CD1c-positive myeloid dendritic cell (primary cell): ENCODE data around the gene CACNG6.
"Not testable (repeated sequence)": the region's sequence is repeated elsewhere in the genome, so short reads cannot be mapped to it uniquely, and the experiment has no call there.

ENCODE experiments used
- DNase-seq: peaks from one replicate; pipeline ENCODE4 v3.0.0-alpha.2; 2016; ENCODE audit errors: extremely low spot score

Gene CACNG6, protein sequence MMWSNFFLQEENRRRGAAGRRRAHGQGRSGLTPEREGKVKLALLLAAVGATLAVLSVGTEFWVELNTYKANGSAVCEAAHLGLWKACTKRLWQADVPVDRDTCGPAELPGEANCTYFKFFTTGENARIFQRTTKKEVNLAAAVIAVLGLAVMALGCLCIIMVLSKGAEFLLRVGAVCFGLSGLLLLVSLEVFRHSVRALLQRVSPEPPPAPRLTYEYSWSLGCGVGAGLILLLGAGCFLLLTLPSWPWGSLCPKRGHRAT

DNA sequence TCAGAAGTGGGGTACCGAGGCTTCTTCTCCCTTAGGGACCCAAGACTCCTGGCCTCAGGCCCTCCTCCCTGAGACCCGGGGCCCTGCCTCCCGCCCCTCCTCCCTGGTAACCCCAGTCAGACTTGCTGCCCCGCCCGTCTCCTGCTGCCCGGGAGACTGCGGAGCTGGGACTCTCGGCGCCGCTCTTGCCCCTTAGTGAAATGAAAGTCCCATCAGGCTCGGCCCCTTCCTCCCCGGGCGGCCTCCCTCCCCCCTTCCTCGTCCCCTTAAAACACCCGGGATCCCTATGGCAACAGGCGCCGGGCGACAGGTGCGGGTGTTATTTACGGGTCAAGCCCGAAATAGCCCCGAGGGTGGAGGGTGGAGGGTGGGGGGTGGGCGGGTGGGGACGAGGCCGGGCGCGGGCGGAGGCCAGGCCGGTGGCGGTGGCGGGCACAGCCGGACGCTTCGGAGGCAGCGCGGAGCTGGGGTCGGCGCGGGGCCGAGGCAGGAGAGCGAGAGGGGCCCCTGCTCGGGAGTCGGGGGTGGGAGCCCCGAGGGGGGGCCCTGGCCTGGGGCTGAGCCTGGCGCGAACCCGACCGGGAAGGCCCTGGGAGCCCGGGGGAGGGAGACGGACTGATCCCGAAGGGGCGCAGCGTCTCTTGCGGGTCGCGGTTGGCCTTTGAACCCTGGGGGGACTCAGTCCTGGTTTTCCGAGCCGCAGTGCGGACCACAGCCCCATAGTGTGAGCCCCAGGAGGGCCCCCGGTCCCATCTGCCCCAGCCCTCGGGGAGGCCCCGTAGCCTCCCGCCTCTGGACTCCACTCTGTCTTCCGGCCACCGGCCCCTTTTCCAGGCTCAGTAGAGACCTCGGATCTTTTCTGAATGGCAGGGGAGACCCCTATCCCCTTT, at the start of gene CACNG6:
Gene CACNG6 (plus strand): TSS at position 414 of the 890 bp plus-strand sequence. CDS start 1,241 bp downstream, outside the sequence.
- DNase-seq: no peak

DNA sequence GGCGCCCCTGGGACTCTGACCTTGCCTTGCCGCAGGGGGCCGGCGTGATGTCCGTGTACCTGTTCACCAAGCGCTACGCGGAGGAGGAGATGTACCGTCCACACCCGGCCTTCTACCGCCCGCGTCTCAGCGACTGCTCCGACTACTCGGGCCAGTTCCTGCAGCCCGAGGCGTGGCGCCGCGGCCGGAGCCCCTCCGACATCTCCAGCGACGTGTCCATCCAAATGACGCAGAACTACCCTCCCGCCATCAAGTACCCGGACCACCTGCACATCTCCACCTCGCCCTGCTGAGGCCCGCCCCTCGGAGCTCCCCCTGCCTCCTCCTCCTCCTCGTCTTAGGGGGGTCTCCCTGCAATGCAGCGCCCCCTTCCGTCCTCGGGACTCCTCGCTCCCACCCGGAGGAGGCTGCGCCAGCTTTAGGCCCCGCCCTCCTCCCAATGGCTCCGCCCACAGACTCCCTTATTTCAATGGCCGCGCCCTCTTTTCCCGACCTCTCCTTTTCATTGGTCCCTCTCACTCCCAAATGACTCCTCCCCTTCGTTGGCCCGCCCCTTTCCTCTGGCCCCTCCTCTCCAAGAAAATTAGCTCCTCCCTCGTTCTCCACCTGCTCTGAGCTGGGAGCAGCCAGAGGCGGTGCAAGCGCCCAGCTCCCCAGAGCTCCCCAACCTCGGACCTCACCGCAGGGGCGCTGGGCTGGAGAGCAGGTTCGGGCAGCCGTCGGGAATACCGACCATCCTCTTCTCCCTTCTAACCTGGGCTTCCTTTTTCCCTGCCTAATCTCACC, 49.2 kb upstream of the CACNG6 start:
- DNase-seq: no peak

DNA sequence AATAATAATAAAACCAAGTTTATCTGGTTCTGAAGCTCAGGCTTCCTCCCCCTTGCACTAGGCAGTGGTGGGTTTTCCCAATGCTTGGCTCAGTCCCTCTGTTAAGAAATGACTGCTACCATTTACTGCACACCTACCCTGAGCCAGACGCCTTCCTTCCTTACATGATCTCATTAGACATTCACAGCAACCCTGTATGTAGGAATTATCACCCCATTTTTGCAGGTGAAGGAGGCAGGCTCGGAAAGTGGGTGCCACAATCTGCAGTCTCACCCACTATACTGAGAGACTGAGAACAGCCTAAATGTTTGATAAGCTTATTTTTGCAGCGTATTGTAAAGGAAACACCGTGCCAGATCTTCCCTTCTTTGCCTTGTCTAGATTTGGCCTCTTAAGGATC, 47.0 kb upstream of the CACNG6 start:
- DNase-seq: no peak

DNA sequence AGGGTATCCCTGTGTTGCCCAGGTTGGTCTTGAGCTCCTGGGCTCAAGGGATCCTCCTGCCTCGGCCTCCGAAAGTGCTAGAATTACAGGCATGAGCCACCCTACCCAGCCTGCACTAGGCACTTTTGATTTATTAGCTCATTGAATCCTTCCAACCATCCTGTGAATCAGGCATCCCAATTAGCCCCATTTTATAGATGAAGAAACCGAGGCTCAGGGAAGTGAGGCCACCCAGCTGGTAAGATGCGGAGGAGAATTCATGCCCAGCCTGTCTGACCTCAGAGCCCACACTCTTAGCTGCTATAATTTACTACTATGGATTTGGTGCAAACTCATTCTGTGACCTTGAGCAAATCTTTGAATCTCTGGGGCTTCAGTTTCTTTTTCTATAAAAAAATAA, 46.5 kb upstream of the CACNG6 start:
- DNase-seq: no peak

DNA sequence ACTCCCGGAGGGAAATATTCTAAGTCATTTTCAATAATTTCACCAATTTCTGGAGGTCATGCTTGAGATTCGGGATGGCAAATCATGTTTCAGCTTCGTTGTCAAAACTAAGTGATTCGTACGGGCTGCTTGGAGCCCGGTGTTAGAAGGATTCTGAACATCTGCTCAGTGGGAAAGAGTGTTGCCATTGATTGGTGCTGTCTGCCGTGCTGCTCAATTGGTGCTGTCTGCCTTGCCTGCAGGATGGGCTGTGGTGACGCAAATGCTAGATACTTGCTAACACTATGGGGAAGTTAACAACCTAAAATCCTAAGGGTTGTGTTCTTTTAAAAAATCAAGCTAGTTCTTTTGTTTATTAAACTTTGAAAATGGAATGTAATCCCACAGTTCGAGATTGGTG, 46.0 kb upstream of the CACNG6 start:
- no peak for DNase-seq

DNA sequence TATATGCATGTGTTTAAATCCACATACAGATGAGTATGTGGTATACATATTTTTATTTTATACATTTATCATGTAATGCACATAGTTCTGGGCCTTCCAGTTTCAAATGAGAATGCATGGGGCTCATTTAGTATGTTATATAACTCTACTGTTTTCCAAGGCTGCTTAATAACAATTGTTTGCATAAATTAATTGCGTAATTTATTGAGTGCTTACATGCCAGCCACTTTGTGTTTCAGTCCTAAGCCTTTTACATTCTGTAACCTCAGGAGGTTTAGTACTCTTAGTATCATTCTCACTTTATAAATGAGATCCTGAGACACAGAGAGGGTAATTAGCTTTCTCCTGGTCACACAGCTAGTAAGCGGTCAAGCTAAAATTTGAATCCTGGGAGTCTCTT, 45.4 kb upstream of the CACNG6 start:
- no peak for DNase-seq

DNA sequence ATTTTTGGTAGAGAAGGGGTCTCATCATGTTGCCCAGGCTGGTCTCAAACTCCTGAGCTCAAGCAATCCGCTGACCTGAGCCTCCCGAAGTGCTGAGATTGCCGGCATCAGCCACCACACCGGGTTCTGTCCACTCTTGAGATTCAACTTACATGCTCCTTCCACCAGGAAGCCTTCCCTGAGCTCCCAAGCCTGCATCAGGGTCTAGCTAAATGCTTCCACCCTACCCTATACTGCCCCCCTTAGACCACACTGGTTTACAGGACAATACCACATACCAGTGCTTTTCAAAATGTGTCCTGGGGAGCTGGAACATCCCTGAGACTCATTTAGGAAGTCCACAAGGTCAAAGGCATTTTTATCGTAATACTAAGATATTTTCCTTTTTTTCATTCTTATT, 43.8 kb upstream of the CACNG6 start:
- DNase-seq: no peak

DNA sequence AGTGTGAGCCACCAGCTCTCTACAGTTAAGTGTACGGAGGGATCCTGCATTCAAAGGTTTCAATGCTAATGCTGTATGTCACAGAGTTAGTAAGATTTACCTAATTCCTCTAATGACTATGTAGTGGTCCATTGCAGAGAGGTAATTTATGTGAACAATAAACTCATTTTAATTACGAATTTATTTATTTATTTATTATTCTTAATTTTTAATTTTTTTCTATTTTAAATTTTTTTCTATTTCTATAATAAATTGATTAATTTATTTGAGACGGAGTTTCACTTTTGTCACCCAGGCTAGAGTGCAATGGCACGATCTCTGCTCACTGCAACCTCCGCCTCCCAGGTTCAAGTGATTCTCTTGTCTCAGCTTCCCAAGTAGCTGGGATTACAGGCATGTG, 42.8 kb upstream of the CACNG6 start:
- DNase-seq: not testable (repeated sequence)

DNA sequence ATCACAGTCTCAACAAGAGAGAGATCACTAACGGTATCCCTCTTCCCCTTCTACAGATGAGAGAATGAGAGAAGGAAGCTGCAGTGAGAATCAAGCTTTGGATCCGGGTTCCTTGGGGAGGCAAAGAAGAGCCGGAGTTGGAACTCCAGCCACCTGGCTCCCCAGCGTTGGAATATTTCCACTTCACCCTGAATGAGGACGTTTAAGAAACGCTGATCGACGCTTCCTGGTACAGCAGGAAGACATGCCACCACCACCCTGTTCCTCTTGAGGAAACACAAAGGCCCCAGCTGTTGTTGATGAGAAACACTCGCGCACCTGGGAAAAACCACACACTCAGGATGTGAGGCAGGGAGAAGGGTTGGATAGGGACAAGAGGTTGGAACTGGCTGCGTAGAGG, 40.0 kb upstream of the CACNG6 start:
- DNase-seq: no peak

DNA sequence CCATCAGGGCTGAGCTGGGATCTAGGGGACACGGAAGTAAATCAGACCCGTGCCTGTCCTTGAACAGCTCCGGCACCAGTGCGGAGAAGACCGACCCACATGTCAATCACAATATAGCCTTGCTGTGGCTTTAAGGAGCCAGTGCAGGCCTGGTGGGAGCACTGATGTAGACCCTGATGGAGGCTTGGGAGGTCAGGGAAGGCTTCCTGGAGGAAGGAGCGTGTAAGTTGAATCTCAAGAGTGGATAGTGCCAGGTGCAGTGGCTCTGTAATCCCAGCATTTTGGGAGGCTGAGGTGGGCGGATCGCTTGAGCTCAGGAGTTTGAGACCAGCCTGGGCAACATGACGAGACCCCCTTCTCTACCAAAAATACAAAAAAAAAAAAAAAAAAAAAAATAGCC, 39.5 kb upstream of the CACNG6 start:
- DNase-seq: no peak

DNA sequence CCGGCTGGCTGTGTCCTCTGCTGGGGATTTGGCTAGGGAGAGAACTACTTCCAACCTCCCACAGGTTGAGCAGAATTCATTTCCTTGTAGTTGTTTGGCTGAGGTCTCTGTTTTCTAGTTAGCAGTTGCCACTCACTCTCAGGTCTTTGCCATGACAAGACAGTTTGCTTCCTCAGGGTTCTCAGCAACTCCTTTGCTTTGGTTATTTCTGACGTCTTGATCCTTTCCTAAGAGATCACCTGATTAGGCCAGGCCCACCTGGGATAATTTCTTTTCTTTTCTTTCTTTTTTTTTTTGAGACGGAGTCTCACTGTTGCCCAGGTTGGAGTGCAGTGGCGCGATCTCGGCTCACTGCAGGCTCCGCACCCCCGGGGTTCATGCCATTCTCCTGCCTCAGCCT, 38.1 kb upstream of the CACNG6 start:
- DNase-seq: no peak

DNA sequence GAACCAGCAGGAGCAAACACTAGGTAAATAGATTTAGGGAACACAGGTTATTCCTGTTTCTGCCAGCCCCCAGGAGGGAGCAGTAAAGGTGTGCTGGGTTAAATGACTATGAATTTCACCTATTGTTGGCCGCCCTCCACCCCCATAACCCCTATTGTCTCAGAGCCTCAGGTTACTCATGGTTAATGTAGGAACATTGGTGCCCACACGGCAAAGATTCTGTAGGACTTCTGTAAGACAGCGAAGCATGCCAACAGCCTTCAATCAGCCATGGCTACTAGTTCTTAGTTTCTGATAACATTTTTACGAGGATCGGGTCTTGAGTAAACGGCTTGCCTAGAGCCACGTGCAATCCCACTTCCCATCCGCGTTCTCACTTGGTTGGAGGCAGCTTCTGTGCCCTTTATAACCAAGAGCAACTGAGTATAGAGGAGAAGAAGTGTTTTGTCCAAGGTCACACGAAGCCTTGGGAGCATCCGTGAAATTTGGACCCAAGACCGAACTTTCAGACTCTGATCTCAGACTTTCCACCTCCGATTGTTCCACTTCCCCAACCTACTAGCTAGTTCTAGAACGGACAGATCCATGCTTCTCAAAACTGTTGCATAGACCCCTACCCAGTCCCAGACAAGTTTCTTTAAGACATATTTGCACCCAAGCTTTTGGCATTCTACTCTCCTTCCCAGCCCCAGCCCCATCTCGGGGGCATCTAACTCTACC, 33.8 kb upstream of the CACNG6 start:
- DNase-seq: no peak

DNA sequence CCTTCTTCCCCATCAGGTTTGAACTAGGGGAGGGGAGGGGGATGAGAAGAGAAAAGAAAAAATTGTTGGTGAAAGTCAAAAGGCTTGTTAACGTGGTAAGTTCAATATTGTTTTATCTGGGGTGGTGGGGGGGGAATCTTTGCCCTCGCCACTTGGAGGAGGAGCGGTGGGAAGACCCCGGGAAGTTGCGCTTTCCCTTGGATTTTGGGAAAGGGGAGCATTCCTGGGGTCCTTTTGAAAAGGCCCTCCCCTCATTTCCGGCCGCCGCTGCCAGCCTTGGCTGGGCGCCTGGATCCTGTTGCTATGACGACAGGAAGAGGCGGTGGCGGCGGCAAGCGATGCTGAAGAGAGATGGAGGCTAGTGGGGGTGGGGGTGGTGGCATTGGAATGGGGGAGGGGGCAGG, 33.3 kb upstream of the CACNG6 start:
- DNase-seq: no peak

DNA sequence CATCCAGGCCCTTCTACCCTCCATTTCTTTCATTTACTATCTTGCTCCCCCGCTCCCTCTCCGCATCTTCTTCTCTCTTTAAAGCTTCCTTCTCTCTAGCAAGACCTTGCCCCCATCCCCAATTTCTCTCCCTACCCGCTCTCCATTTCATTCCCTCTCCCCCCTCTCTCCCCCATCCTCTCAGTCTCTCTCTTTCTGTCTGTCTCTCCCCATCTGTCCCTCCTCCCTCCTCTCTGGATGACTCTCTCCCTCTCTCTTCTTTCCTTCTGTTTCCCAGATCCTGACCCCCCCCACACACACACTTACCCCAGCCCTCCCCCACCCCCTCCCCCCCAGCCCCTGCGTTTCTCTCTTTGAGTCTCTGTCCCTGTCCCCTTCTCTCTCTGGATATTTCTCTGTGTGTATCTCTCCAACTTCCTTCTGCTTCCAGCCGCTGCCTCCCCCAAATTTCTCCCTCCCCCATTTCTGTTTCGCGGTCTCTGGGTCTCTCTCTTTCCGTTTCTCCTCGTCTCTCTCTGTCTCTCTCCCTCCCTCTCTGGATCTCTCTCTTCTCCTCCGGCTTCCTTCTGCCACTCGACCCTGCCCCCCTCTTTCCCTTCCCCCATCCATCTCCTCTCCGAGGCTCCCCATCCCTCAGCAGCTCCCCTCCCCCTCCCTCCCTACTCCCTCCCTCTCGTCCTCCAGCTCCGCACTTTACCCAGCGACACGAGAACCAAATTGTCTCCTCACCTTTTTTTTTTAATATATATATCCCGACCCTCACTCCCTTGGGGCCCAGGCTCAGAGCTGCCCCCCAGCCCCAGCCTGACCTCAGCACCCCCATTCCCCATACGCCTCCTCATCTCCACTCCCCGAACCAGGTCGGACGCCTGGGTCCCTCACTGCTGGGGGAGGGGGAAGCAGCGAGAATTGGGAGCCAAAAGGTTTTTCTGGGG, 32.3 kb upstream of the CACNG6 start:
- no peak for DNase-seq

DNA sequence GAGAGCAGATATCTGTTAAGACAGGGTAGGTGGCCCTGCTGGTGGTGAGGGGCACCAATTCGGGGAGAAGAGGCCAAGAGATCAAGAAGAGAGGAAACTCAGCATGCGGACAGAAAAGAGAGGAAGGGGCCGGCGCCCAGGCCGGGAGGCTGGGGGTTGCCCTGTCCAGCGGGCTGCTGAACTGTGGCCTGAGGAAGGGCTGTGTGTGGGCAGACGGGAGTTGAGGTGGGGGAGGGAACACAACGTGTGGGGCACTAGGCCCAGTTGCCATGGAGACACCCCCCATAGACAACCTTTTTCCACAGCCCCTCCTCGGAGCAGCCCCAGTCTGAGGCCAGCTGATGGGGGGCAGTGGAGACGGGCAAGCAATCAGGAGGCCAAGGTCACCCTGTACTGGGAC, 31.2 kb upstream of the CACNG6 start:
- no peak for DNase-seq

DNA sequence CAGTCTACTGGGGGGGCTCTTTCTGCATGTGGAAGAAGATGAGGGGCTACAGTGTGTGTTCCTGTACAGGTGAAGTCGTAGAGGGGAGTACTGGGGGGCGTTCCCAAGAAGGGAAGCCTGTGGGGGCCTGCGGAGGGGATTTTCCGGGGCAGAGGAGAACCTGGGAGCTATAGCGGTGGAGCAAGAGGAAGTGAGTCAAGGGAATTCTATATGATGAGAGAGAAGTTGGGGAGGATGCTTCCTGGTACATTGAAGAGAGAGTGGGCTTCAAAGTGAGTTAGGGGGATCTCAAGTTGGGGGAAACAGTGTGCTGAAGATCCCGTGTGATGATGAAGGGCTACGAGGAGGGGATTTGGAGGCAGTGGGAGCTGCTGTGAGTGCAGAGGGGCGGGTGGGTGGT, 30.6 kb upstream of the CACNG6 start:
- no peak for DNase-seq

DNA sequence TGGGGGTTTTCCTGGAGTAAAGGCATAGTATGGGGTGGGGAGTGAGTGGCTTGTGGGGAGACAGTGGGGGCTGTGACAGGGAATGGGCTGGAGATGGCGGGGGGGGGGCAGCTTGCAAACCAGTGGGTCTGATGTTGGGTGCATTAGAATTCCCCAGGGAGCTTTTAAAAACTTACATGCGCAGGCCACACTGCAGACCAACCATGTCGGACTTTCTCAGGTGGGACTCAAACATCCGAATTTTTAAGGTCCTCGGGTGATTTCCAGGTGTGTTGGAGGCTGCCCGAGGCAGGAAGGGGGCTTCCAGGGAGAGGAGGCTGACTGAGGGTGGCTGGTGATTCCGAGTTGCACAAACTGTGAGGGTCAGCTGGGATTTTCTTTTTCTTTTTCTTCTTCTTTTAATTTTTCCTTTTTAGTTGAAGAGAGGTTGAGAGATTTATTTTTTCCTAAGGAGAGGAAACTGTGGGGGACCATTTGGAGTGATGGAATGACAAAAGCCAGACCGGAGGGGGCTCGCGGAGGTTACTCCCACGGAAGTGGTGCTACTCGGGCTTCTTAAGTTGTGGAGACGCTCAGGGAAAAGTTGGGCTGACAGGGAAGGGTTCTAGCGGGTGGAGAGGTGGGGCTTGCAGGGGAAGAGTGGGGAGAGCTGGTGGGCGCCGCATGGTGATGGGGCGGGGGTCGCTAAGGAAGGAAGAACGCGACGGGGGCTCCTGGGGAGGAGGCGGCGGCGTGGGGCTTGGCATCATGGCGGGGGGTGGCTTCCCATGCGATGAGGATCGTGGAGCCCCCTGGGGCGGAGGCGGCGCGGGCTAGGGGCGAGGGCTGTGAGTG, 29.7 kb upstream of the CACNG6 start:
- DNase-seq: no peak

DNA sequence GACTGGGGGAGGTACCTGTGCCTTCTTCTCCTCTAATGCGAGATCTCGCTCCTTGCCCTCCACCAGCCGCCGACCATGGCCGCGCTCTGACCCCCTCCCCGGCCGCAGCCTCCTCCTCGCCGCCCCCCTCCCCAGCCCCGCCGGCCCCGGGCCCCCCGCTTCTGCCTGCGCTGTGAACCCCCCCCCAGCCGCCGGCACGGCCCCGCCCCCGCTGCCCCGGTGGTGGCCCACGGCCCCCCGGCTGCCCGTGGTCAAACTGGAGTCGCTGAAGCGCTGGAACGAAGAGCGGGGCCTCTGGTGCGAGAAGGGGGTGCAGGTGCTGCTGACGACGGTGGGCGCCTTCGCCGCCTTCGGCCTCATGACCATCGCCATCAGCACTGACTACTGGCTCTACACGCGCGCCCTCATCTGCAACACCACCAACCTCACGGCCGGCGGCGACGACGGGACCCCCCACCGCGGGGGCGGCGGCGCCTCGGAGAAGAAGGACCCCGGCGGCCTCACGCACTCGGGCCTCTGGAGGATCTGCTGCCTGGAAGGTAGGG, 28.5 kb upstream of the CACNG6 start, which contains the start of gene CACNG8:
Gene CACNG8 (plus strand): TSS at position 51 of the 545 bp plus-strand sequence.
- no peak for DNase-seq

DNA sequence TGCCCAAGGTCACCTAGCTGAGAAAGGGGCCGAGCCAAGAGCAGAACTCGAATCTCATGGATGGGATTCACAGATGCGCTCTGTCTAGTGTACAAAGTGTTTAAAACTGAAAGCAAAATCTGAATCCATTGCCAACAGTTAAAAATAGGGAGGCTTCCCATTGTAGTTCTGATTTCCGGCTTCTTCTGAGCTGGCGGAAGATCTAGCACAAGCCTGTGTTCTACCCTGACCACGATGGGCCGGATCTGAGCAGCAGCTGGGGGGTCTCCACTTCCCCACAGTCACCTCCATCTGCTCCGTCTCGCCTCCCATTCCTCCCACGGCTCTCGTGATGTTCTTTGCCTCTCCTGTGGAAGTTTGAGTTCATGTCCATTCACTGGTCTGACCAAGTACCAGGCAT, 26.3 kb upstream of the CACNG6 start:
- no peak for DNase-seq
